GM18498 (cell line): Measurements from ENCODE around the gene AOC3.
"Not testable (repeated sequence)": the region's sequence is repeated elsewhere in the genome, so short reads cannot be mapped to it uniquely, and the experiment has no call there.

Experiments
- ATAC-seq: cut with Tn5 transposase; IDR thresholded peaks from one replicate; pipeline ENCODE4 v1.9.1; 2021; ENCODE audit warnings: mild to moderate bottlenecking, moderate library complexity; ENCODE audit not compliant: unreplicated experiment

The AOC3 gene

DNA sequence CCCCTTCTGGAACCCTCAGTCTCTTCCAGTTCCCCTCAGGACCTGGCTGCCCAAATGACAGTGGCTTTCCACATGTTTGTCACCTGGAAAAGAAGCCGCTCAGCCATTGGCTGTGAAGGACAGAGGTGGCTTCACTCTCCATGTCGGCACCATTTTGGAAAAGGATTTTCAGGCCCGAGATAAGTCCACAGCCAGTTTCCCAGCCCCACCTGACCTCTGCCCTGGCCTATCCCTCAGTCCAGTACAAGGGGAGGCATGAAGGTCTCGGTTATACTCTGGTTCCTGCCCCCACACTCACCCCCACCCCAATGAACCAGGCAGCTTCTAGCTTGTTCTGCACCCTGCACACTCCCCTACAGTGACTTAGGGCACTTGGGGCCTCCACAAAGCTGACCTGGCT is 15.2 kb downstream of the AOC3 start:
- no peak for ATAC-seq

- ATAC-seq: no peak
Observed at GRCh38 chr17:42866631-42867575, 15.9 kb downstream of the AOC3 start.

DNA sequence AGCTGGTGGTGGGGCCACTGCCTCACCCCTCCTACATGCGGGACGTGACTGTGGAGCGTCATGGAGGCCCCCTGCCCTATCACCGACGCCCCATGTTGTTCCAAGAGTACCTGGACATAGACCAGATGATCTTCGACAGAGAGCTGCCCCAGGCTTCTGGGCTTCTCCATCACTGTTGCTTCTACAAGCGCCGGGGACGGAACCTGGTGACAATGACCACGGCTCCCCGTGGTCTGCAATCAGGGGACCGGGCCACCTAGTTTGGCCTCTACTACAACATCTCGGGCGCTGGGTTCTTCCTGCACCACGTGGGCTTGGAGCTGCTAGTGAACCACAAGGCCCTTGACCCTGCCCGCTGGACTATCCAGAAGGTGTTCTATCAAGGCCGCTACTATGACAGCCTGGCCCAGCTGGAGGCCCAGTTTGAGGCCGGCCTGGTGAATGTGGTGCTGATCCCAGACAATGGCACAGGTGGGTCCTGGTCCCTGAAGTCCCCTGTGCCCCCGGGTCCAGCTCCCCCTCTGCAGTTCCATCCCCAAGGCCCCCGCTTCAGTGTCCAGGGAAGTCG is 16.8 kb downstream of the AOC3 start:
- not testable (repeated sequence) for ATAC-seq

GRCh38 chr17:42868338-42868737 is 17.3 kb downstream of the AOC3 start:
- ATAC-seq: no peak

DNA sequence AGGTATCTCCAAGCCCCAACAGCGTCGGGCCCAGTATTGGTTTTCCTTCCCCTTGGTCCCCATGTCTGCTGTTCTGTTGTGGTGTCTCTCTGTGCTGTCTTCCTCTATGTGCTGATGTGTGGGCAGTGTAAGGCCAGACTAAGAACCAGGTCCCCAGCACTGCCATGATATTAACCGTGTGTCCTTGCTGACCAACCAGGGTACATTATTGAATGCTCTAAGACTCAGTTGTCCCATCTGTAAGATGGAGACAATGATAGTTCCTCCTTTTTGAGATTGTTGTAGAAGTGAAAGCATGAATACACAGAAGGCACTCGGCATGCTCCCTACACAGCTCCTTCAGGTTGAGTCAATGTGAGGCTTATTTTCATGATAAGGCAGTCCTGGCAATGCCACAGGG is 20.6 kb downstream of the AOC3 start:
- no peak for ATAC-seq

GRCh38 chr17:42872251-42872965 is 21.4 kb downstream of the AOC3 start:
- no peak for ATAC-seq

DNA sequence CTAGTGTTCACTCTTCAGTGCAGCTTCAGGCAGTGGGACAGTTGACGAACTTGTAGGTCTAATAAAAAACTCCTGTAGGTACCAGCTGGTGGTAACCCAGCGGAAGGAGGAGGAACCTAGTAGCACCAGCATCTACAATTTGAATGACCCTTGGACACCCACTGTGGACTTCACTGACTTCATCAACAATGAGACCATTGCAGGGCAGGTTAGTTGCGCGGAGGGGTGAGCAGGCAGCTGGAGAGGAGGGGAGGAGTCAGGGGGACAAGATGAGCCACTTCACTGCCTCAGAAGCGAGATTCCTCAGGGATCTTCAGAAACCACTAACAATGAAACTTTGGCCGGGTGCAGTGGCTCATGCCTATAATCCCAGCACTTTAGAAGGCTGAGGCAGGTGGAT is 22.3 kb downstream of the AOC3 start:
- no peak for ATAC-seq

DNA sequence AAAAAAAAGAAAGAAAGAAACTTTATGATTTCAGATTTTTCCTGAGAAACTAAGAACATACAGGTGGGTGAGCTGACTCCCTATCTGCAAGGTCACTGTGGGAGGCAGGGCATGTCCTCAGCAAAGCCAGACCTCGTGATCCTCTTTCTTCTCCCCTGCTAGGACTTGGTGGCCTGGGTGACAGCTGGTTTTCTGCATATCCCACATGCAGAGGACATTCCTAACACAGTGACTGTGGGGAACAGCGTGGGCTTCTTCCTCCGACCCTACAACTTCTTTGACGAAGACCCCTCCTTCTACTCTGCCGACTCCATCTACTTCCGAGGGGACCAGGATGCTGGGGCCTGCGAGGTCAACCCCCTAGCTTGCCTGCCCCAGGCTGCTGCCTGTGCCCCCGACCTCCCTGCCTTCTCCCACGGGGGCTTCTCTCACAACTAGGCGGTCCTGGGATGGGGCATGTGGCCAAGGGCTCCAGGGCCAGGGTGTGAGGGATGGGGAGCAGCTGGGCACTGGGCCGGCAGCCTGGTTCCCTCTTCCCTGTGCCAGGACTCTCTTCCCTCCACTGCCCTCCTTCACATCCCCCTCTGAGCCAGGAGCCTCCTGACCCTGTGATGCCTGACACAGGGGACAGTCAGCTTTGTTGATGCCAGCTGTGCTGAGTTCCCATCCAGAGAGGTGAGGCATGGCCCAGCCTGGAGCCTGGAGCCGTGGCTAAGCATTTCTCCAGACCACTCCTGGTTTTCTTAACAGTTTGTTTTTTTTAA is 23.1 kb downstream of the AOC3 start:
- not testable (repeated sequence) for ATAC-seq

DNA sequence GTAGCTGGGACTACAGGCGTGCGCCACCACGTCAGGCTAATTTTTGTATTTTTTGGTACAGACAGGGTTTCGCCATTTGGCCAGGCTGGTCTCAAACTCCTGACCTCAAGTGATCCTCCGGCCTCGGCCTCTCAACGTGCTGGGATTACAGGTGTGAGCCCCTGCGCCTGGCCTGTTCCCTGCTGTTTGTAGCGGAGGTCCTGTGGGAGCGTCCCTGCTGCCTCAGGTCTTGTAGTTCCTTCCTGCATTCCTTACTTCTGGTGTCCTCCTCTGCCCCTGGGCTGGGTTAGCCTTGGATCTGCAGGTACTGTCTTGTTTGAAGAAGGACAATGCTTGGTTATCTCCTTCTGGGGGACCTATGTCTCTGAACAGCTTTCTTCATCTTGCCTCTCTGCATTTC is 26.0 kb downstream of the AOC3 start:
- no peak for ATAC-seq

DNA sequence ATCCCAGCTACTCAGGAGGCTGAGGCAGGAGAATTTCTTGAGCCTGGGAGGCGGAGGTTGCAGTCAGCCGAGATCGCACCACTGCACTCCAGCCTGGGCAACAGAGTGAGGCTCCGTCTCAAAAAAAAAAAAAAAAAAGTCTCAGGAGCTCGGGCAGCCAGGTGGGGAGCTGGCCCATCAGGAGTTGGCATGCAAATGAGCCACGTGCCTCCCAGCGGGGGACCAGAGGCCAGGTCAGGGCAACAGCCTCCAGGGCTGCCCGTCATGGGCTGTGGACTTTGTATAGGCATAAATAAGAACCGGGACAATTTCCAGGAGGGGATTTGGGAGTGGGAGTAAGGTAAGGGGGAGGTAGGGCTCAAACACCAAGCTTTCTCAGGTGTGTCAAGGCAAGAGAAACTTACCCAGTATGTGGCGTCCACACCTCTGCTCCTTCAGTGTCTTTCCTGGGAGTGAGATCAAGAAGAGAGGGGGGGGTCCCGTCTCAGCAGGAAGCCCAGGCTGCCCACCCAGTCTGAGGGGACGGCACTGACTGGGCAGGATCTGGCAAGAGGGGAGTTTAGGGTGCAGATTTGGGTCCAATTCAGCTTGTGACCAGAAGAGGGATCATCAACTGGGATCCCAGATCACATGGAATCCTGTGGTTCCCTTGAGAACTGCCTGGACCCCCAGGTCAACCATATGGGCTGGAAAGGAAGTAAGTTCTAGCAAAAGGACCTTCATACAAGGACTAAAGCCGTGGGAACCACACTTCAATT is 27.3 kb downstream of the AOC3 start:
- ATAC-seq: no peak

GRCh38 chr17:42878924-42879595 is 28.1 kb downstream of the AOC3 start:
- ATAC-seq: no peak

- ATAC-seq: no peak
Observed at GRCh38 chr17:42879596-42879985, 28.6 kb downstream of the AOC3 start.

- ATAC-seq: no peak
Observed at GRCh38 chr17:42880776-42881310, 29.8 kb downstream of the AOC3 start.

- not testable (repeated sequence) for ATAC-seq
Observed at GRCh38 chr17:42881706-42882105, 30.7 kb downstream of the AOC3 start.

- ATAC-seq: no peak
Observed at GRCh38 chr17:42882166-42882565, 31.2 kb downstream of the AOC3 start.

- no peak for ATAC-seq
Observed at GRCh38 chr17:42883802-42884558, 33.0 kb downstream of the AOC3 start.

DNA sequence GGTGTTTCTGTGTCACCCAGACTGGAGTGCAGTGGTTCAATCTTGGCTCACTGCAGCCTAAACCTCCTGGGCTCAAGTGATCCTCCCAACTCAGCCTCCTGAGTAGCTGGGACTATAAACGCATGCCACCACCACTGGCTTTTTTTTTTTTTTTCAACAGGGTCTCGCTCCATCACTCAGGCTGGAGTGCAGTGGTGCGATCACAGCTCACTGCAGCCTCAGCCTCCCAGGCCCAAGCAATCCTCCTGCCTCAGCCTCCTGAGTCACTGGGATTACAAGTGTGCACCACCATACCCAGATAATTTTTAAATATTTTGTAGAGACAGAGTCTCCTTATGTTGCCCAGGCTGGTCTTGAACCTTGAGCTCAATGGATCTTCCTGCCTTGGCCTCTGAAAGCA is 34.8 kb downstream of the AOC3 start:
- not testable (repeated sequence) for ATAC-seq

DNA sequence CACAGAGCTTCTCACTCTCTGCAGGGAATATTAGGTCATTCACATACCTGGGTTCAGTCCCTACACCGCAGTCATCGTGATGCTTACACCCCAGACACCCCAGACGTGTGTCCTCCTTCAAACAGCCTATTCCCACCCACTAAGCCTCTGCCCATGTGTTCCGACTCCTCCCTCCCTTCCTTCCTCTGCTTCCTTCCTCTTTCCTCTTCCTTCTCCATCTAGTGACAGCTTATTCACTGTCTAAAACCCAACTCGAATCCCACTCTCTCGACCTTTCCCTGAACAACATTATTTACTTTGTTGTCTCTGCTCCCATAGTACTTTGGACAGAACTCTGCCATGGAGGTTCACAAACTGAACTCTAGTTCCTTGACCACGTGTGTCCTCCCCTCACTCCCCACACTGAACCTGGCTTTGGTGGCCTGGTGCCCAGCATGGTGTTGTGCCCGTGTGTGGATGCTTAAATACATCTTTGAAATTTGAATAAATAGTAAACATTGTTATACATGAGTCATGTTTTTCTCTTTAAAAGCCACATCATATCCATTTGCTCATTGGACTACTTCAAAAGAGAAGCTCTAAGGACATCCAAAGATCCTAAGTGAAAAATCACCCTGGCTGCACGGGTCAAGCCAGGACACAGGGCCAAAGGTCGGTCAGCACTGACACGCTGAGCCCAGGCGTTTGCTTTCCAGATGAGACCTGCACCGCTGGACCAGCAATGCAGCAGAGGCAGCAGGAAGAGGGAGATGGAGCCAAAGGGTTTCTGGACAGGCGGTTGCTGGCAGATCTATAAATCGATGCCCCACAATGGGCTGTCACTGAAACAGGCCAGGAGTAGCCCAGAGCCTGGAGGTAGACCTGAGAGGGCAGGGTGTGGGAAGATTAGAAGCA is 35.5 kb downstream of the AOC3 start:
- no peak for ATAC-seq
